ENCODE results near the gene MINDY4B.

MINDY4B gene

DNA sequence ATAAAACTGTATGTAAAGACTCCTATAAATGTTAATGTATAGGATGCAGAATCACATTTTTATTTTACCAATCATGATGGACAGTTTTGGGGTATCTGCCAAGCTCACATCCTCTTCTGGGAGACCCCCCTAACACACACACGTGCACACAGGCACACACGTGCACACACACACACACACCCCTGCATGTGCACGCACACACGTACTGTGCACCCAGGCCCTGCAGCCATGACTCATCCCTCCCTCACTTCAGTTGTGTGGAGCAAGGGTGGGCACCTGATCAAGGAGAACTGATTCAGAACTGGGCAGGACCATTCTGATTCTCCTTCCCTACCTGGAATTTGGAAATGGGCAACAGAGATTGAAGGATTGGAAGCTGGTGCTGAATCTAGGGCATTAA, 16.0 kb upstream of the MINDY4B start:
- H3K27me3 ChIP-seq (ENCODE audit: control insufficient read depth in 1 of 2, insufficient read depth in 2 of 2, low read length in 2 of 2), result no peaks in the 10 kb centered on the region
- no peak overlapping the region for H3K27ac ChIP-seq (ENCODE audit: low read depth, low read length)
- H3K36me3 ChIP-seq (ENCODE audit: insufficient read depth, low read length), result no peaks in the 10 kb centered on the region
- H3K4me3 ChIP-seq (ENCODE audit: low read depth in 1 of 2, low read length in 2 of 2), result no peak overlapping the region
- H3K4me1 ChIP-seq (ENCODE audit: insufficient read depth, low read length), result no peaks in the 10 kb centered on the region
- H3K9me3 ChIP-seq (ENCODE audit: low read length), result no peaks in the 10 kb centered on the region
- H3K9ac ChIP-seq (ENCODE audit: low read length), result no peak overlapping the region

DNA sequence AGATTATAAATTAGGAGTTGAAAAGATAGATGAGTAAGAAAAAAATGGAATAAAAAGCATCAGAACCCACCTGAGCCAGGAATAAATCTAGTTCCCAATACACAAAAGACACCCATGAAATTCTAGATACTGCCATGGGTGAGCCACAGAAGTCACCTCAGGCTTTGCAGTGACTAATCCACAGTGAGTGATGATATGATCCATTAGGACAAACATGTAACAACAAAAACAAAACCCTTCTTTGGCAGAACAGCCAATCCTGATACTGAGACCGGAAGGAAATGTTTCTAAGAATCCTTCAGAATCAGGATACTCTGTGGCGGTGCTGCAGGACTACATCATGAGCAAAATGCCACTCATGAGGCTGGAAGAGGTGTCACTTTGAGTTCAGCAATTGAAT, 15.0 kb upstream of the MINDY4B start:
- Histone ChIP-seq H3K27me3 (ENCODE audit: control insufficient read depth in 1 of 2, insufficient read depth in 2 of 2, low read length in 2 of 2) (no peaks in the 10 kb centered on the region), H3K9ac (ENCODE audit: low read length) (no peak overlapping the region), H3K36me3 (ENCODE audit: insufficient read depth, low read length) (no peaks in the 10 kb centered on the region), H3K27ac (ENCODE audit: low read depth, low read length) (no peak overlapping the region), H3K4me3 (ENCODE audit: low read depth in 1 of 2, low read length in 2 of 2) (no peak overlapping the region), H3K9me3 (ENCODE audit: low read length) (no peaks in the 10 kb centered on the region), H3K4me1 (ENCODE audit: insufficient read depth, low read length) (no peaks in the 10 kb centered on the region)

DNA sequence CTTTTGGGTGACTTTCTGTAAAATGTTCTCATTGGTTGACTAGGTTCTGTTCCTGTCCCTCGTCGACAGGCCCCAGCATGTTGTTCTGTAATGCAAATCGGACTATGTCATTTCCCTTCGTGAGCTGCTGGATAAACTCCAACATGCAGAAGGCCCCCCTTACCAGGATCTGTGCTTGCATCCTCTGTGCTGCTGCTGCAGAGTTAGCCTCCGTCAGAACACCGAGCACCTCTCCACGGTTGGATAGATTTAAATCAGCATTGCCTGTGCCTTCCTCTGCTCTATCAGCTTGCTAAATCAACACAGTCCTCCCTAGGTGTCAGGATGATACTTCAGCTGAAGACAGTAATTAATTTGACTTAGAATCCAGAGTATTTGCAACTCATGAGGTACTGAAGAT, 12.7 kb upstream of the MINDY4B start:
- Histone ChIP-seq H3K9ac (ENCODE audit: low read length) (no peak overlapping the region), H3K9me3 (ENCODE audit: low read length) (no peaks in the 10 kb centered on the region), H3K27ac (ENCODE audit: low read depth, low read length) (no peak overlapping the region), H3K27me3 (ENCODE audit: control insufficient read depth in 1 of 2, insufficient read depth in 2 of 2, low read length in 2 of 2) (no peaks in the 10 kb centered on the region), H3K4me1 (ENCODE audit: insufficient read depth, low read length) (peaks cover 5% of the 10 kb centered on the region), H3K4me3 (ENCODE audit: low read depth in 1 of 2, low read length in 2 of 2) (no peak overlapping the region), H3K36me3 (ENCODE audit: insufficient read depth, low read length) (no peaks in the 10 kb centered on the region)

DNA sequence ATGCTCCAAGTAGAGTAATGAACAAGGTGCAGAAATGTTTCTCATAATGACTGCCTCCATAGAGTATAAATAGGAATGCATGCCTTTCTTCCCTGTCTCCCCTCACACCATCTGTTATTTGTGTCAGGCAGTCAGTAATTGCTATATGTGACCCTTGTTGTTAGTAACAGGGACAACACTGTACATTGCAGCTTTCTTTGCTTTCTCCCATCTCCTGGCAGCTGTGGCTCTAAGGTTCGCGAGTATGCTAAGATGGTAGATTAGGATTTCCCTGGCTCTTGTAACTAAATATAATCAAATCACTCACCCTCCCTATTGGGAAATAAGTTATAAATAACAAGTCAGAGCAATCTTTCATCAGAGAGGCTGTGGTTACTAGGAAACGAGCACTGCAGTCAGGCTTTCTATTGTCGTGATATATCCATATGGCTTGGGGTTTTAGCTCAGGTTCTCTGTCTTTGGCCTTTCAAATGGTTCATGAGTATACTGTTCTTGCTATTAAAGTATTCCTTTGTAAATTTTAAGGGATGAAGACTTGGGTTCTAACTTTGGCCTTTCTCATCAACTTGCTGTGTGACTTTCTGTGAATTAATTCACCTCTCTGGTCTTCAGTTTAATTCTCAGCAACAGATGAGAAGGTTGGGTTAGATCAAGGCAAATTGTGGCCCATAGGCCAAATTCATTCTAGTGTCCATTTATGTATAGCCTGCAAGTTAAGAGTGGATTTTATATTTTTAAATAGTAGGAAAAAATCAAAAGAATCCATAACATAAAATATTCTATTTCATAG, 8.1 kb upstream of the MINDY4B start:
- H3K27me3 ChIP-seq (ENCODE audit: control insufficient read depth in 1 of 2, insufficient read depth in 2 of 2, low read length in 2 of 2), result no peaks in the 10 kb centered on the region
- H3K36me3 ChIP-seq (ENCODE audit: insufficient read depth, low read length), result no peaks in the 10 kb centered on the region
- no peak overlapping the region for H3K4me3 ChIP-seq (ENCODE audit: low read depth in 1 of 2, low read length in 2 of 2)
- H3K9me3 ChIP-seq (ENCODE audit: low read length), result no peaks in the 10 kb centered on the region
- H3K27ac ChIP-seq (ENCODE audit: low read depth, low read length), result no peak overlapping the region
- H3K4me1 ChIP-seq (ENCODE audit: insufficient read depth, low read length), result peaks cover 5% of the 10 kb centered on the region
- H3K9ac ChIP-seq (ENCODE audit: low read length), result no peak overlapping the region

DNA sequence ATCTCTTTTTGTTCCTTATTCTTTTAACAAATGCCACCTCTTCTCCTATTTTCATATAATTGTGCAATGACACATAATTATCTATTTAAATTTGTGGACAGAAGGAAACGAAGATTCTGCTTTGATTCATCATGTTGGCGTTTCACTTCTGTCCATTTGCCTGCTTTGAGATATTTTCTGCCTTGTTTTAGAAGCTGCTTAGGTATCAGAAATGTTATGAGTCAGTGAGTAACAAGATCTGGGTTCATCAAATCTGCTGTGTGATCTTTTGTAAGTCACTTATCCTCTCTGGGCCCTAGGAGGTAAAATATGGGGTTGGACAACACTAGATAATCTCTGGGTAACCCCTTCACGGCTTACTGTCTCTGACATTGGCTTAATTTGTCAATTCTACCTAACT, 7.3 kb upstream of the MINDY4B start:
- Histone ChIP-seq H3K4me3 (ENCODE audit: low read depth in 1 of 2, low read length in 2 of 2) (no peak overlapping the region), H3K9ac (ENCODE audit: low read length) (no peak overlapping the region), H3K4me1 (ENCODE audit: insufficient read depth, low read length) (peaks cover 5% of the 10 kb centered on the region), H3K27me3 (ENCODE audit: control insufficient read depth in 1 of 2, insufficient read depth in 2 of 2, low read length in 2 of 2) (no peaks in the 10 kb centered on the region), H3K9me3 (ENCODE audit: low read length) (no peaks in the 10 kb centered on the region), H3K36me3 (ENCODE audit: insufficient read depth, low read length) (no peaks in the 10 kb centered on the region), H3K27ac (ENCODE audit: low read depth, low read length) (no peak overlapping the region)

DNA sequence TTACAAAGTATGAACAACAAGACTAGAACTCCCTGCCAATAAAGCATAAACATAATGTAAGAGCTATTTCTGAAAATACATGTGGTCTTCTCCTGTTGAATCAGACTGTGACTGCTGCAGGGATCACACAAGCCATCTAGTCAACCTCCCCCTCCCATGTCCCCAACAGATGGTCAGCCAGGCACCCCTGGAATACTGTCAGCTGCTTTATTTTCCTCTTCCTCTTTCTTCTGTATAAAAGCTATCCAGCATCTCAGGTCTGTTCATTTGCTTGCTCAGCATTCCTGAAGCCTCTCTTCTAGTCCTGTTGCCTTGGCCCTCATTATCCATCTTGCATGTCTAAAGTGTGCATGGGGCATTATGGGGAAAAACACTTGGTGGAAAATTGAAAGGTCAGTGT, 6.5 kb upstream of the MINDY4B start:
- no peak overlapping the region for H3K4me3 ChIP-seq (ENCODE audit: low read depth in 1 of 2, low read length in 2 of 2)
- H3K27me3 ChIP-seq (ENCODE audit: control insufficient read depth in 1 of 2, insufficient read depth in 2 of 2, low read length in 2 of 2), result no peaks in the 10 kb centered on the region
- no peak overlapping the region for H3K27ac ChIP-seq (ENCODE audit: low read depth, low read length)
- no peaks in the 10 kb centered on the region for H3K9me3 ChIP-seq (ENCODE audit: low read length)
- H3K36me3 ChIP-seq (ENCODE audit: insufficient read depth, low read length), result no peaks in the 10 kb centered on the region
- no peak overlapping the region for H3K9ac ChIP-seq (ENCODE audit: low read length)
- H3K4me1 ChIP-seq (ENCODE audit: insufficient read depth, low read length), result peaks cover 5% of the 10 kb centered on the region

DNA sequence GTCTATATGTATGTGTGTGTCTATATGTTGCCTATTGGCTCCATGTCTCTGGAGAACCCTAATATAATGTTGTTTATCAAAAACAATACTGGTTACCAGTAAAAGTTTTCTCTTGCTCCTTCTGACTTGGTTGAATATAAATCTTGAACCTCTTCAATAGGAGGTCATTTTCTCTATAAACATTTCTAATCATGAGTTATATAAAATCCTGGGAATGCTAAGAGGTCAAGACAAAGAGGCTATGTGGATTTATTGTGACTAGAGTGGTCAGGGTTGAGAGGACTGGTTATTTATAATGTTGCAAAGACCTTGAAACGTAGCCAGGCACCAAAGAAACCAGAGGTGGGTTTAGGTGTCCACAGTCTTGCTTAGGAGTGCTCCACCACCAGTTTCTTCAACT, 1.2 kb upstream of the MINDY4B start:
- no peaks in the 10 kb centered on the region for H3K27me3 ChIP-seq (ENCODE audit: control insufficient read depth in 1 of 2, insufficient read depth in 2 of 2, low read length in 2 of 2)
- no peaks in the 10 kb centered on the region for H3K9me3 ChIP-seq (ENCODE audit: low read length)
- no peak overlapping the region for H3K4me3 ChIP-seq (ENCODE audit: low read depth in 1 of 2, low read length in 2 of 2)
- no peak overlapping the region for H3K9ac ChIP-seq (ENCODE audit: low read length)
- no peak overlapping the region for H3K27ac ChIP-seq (ENCODE audit: low read depth, low read length)
- H3K4me1 ChIP-seq (ENCODE audit: insufficient read depth, low read length), result no peaks in the 10 kb centered on the region
- H3K36me3 ChIP-seq (ENCODE audit: insufficient read depth, low read length), result no peaks in the 10 kb centered on the region

DNA sequence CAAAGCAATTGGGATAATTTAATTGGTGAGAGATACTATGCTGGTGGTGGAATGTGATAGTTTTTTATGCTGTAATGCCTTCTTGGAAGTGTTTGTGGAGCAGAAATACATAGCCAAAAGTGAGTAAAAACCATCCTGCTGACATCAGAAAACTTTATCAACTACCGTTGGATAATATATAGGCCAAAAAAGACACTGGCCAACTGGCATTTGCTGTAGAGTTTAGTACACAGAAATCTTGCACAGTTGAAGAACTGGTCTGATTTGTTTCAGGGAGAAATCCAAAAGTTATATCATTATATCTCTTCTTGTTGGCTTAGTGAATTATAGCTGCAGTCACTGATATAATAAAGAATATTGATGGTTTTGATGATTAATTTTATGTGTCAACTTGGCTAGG, 507 bp upstream of the MINDY4B start:
- H3K4me1 ChIP-seq (ENCODE audit: insufficient read depth, low read length), result no peaks in the 10 kb centered on the region
- H3K9me3 ChIP-seq (ENCODE audit: low read length), result no peaks in the 10 kb centered on the region
- no peaks in the 10 kb centered on the region for H3K36me3 ChIP-seq (ENCODE audit: insufficient read depth, low read length)
- H3K27ac ChIP-seq (ENCODE audit: low read depth, low read length), result no peak overlapping the region
- no peak overlapping the region for H3K4me3 ChIP-seq (ENCODE audit: low read depth in 1 of 2, low read length in 2 of 2)
- no peak overlapping the region for H3K9ac ChIP-seq (ENCODE audit: low read length)
- no peaks in the 10 kb centered on the region for H3K27me3 ChIP-seq (ENCODE audit: control insufficient read depth in 1 of 2, insufficient read depth in 2 of 2, low read length in 2 of 2)

DNA sequence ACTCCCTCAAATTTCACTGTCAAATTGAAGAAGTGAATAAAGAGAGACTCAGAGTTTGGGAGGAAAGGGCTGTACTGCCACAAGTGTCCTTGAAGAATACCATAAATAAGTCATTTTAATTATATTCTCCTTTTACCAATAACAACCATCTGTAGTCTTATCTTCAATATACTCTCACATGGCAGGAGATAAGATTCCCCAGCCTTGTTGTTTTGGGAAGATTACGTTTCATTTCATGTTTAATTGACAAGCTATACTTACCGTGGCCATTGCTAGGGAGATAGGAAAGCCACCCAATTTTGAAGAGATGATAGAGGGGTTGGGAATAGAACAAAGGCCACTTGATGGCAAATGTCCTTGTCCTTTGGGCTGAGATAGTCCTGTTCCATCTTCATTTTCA, 2.3 kb downstream of the MINDY4B start:
- Histone ChIP-seq H3K4me1 (ENCODE audit: insufficient read depth, low read length) (no peaks in the 10 kb centered on the region), H3K36me3 (ENCODE audit: insufficient read depth, low read length) (no peaks in the 10 kb centered on the region), H3K27ac (ENCODE audit: low read depth, low read length) (no peak overlapping the region), H3K27me3 (ENCODE audit: control insufficient read depth in 1 of 2, insufficient read depth in 2 of 2, low read length in 2 of 2) (no peaks in the 10 kb centered on the region), H3K4me3 (ENCODE audit: low read depth in 1 of 2, low read length in 2 of 2) (no peak overlapping the region), H3K9ac (ENCODE audit: low read length) (no peak overlapping the region), H3K9me3 (ENCODE audit: low read length) (no peaks in the 10 kb centered on the region)

DNA sequence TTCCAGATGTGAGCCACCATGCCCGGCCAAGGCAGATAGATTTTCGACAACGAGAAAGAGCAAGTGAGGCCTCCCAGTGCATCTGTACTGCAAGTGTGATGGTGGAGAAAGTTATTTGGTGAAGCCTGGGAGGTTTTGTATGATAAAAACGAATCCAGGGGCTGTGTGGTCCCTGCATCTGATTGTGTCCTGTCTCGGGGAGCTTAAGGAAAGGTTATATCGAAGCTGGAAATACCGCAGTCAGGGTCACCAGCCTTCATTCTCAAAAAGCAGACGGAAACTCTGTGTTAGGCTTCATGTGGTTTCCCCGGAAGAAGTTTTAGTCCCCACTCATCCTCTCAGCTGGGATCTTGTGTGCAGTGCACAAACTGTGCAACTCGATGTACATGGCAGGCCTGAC, 3.4 kb downstream of the MINDY4B start:
- H3K27me3 ChIP-seq (ENCODE audit: control insufficient read depth in 1 of 2, insufficient read depth in 2 of 2, low read length in 2 of 2), result no peaks in the 10 kb centered on the region

DNA sequence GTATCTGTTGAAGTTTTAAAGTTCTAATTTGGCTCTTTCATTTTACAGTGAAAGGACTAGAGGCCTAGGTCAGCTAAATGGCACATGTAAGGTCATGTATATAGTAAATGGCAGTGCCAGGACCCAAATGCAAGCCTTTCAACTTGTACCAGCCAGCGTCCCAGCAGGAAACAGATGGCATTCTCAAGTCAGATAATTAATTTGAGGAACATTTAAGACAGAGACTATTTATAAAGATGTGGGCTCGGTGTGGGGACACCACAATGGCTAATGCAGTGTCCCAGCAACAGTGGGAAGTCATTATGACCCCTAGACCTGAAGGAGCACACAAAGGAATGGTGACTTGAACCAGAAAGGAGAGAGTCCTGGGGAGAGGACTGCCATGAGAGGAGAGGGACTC, 6.1 kb downstream of the MINDY4B start:
- Histone ChIP-seq H3K9ac (ENCODE audit: low read length) (no peak overlapping the region), H3K9me3 (ENCODE audit: low read length) (no peaks in the 10 kb centered on the region), H3K27ac (ENCODE audit: low read depth, low read length) (no peak overlapping the region), H3K36me3 (ENCODE audit: insufficient read depth, low read length) (no peaks in the 10 kb centered on the region), H3K4me3 (ENCODE audit: low read depth in 1 of 2, low read length in 2 of 2) (no peak overlapping the region), H3K27me3 (ENCODE audit: control insufficient read depth in 1 of 2, insufficient read depth in 2 of 2, low read length in 2 of 2) (no peaks in the 10 kb centered on the region), H3K4me1 (ENCODE audit: insufficient read depth, low read length) (no peaks in the 10 kb centered on the region)

More for the DNA sequence above, 3.4 kb downstream of the MINDY4B start:
- Histone ChIP-seq H3K9me3 (ENCODE audit: low read length) (no peaks in the 10 kb centered on the region), H3K4me3 (ENCODE audit: low read depth in 1 of 2, low read length in 2 of 2) (no peak overlapping the region), H3K9ac (ENCODE audit: low read length) (no peak overlapping the region), H3K4me1 (ENCODE audit: insufficient read depth, low read length) (no peaks in the 10 kb centered on the region), H3K36me3 (ENCODE audit: insufficient read depth, low read length) (no peaks in the 10 kb centered on the region), H3K27ac (ENCODE audit: low read depth, low read length) (no peak overlapping the region)

DNA sequence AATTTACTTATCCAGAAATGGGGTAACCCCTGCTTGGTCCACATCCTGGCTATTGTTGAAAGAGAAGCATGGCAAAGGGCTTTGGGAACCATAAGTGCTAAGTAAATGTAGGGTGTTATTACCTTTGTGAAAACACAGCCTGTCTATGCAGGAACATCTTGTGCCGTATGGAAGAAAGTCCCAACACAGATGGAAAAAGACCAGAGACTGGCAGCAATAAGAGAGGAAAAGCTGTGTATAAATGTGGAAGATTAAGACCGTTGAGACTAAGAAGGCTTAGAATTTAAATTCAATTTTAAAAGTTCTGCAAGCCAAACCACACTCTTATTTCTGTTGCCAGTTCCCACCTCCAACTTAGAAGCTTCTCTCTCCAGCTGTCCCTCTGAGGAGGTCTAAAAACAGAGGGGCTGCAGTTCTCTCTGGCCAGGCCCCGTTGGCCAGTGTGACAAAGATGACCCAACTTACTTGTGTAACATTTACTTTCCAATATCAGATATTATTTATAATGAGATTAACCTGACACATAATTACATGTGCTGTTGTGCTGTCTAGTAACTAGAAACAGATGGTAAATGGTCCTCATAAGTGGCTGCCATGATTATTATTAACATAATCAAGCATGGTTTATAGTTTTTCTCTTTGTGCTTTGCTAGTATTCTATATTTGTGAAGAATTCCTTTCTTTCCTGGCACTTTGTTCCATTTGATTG, 7.0 kb downstream of the MINDY4B start:
- H3K9ac ChIP-seq (ENCODE audit: low read length), result no peak overlapping the region
- no peaks in the 10 kb centered on the region for H3K27me3 ChIP-seq (ENCODE audit: control insufficient read depth in 1 of 2, insufficient read depth in 2 of 2, low read length in 2 of 2)
- H3K27ac ChIP-seq (ENCODE audit: low read depth, low read length), result no peak overlapping the region
- H3K36me3 ChIP-seq (ENCODE audit: insufficient read depth, low read length), result no peaks in the 10 kb centered on the region
- no peaks in the 10 kb centered on the region for H3K4me1 ChIP-seq (ENCODE audit: insufficient read depth, low read length)
- no peak overlapping the region for H3K4me3 ChIP-seq (ENCODE audit: low read depth in 1 of 2, low read length in 2 of 2)
- no peaks in the 10 kb centered on the region for H3K9me3 ChIP-seq (ENCODE audit: low read length)

All from muscle layer of colon (tissue), 2 donors.